Peyer's patch (tissue), 4 donors: ENCODE data around the gene SPINK13.

Experiments used
- CTCF ChIP-seq, 6 experiments: fragments of 450-650 bp in 4 of 6; fragments of 200-600 bp in 2 of 6; sonication (generic) in 1 of 6; IDR thresholded peaks; one replicate each; pipeline ENCODE4 v1.5.1; 2017 to 2019; ENCODE audit warnings: antibody characterized with exemption in 6 of 6, mild to moderate bottlenecking in 3 of 6, moderate library complexity in 1 of 6
- POLR2A ChIP-seq, 2 donors: fragments of 450-650 bp; IDR thresholded peaks; one replicate each; pipeline ENCODE4 v1.5.1; 2017; ENCODE audit warnings: antibody characterized with exemption in 2 of 2, mild to moderate bottlenecking in 2 of 2, moderate library complexity in 2 of 2

- TF ChIP-seq CTCF (IDR thresholded peaks at IDR 0.05) (no peak), POLR2A (IDR thresholded peaks at IDR 0.05) (no peak)
Measured at GRCh38 chr5:148335259-148335658, 66.7 kb downstream of the SPINK13 start, which contains the start of gene SPINK9.
